Glutamatergic neuron (in vitro differentiated cells): ENCODE measurements around the gene HEPHL1. TPM values are rescaled to one million over a fixed set of nuclear protein-coding genes. Genes with fewer than 3 reads are reported as not detected.

Source experiments
- DNase-seq: peaks from one replicate; pipeline ENCODE4 v3.0.0; 2022
- H3K27ac Mint-ChIP-seq: one replicate; pipeline ENCODE4 v1.8.0; 2020; ENCODE audit warnings: mild to moderate bottlenecking, mixed read lengths, inconsistent platforms; ENCODE audit not compliant: unreplicated experiment
- H3K27me3 Mint-ChIP-seq: one replicate; pipeline ENCODE4 v1.8.0; 2020; ENCODE audit warnings: mild to moderate bottlenecking, moderate library complexity, mixed read lengths, inconsistent platforms; ENCODE audit not compliant: unreplicated experiment
- H3K36me3 Mint-ChIP-seq: one replicate; pipeline ENCODE4 v1.8.0; 2020; ENCODE audit warnings: mild to moderate bottlenecking, mixed read lengths, inconsistent platforms; ENCODE audit not compliant: unreplicated experiment
- H3K4me1 Mint-ChIP-seq: one replicate; pipeline ENCODE4 v1.8.0; 2020; ENCODE audit warnings: mild to moderate bottlenecking, low read depth, mixed read lengths, inconsistent platforms; ENCODE audit not compliant: unreplicated experiment
- H3K4me3 Mint-ChIP-seq: one replicate; pipeline ENCODE4 v1.8.0; 2020; ENCODE audit warnings: mild to moderate bottlenecking, mixed read lengths, inconsistent platforms; ENCODE audit not compliant: unreplicated experiment
- H3K9me3 Mint-ChIP-seq: one replicate; pipeline ENCODE4 v1.8.0; 2020; ENCODE audit warnings: mild to moderate bottlenecking, moderate library complexity, mixed read lengths, inconsistent platforms; ENCODE audit not compliant: unreplicated experiment
- total RNA-seq: library from RNA; stranded (reverse); fragmentation: NEBNext Ultra II Directional; extraction: Animal tissue kit (Norgen Biotek cat#: 25700); gene quantifications from one replicate; pipeline ENCODE4 v1.2.1, GENCODE V29; 2021; ENCODE audit not compliant: unreplicated experiment
- TF ChIP-seq, protein P1 (sequence below): fragments of 200-600 bp; sonication (generic); IDR thresholded peaks from one replicate; pipeline ENCODE4 v1.5.0; 2021; ENCODE audit not compliant: partially characterized antibody, unreplicated experiment

The HEPHL1 gene
- total RNA-seq, 1 donor from 2014 or later: not detected

DNA sequence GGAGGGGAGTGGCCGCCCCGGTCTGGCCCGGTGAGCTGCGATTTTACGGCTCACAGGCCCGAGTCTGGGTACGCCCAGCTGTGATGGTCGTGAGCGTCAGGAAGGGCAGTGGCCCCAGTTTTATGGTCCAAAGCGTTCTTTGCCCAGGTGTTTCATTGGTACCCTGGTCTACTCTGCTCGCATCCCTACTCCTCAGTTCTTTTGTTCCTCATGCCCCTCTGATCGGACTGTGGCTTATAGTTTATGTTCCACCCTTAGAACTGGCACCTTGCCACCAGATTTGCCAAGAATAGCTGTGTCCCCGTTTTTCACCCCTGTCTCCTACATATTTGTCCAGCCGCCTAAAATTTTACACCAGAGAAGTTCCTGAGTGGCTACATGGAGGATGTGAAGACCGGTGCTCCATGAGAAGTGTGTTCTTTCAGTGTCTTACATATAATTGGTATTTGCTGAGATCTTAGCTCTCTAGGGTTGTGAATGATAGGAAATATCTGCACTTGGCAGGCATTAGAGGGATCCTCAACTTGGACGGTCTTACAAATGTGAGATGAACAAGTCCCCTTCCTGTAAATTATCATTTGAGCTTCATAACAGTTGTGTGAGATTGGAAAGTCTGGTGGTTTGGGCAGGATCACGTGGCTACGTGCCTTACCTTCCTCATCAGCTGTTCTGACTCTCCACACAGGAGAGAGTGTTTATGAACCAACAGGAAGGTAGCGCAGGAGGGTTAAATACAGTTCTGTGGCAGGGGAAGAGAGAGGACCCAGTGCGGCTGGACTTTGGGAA lies 108.6 kb downstream of the HEPHL1 start:
- TF ChIP-seq, protein P1, sequence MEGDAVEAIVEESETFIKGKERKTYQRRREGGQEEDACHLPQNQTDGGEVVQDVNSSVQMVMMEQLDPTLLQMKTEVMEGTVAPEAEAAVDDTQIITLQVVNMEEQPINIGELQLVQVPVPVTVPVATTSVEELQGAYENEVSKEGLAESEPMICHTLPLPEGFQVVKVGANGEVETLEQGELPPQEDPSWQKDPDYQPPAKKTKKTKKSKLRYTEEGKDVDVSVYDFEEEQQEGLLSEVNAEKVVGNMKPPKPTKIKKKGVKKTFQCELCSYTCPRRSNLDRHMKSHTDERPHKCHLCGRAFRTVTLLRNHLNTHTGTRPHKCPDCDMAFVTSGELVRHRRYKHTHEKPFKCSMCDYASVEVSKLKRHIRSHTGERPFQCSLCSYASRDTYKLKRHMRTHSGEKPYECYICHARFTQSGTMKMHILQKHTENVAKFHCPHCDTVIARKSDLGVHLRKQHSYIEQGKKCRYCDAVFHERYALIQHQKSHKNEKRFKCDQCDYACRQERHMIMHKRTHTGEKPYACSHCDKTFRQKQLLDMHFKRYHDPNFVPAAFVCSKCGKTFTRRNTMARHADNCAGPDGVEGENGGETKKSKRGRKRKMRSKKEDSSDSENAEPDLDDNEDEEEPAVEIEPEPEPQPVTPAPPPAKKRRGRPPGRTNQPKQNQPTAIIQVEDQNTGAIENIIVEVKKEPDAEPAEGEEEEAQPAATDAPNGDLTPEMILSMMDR: no peak

DNA sequence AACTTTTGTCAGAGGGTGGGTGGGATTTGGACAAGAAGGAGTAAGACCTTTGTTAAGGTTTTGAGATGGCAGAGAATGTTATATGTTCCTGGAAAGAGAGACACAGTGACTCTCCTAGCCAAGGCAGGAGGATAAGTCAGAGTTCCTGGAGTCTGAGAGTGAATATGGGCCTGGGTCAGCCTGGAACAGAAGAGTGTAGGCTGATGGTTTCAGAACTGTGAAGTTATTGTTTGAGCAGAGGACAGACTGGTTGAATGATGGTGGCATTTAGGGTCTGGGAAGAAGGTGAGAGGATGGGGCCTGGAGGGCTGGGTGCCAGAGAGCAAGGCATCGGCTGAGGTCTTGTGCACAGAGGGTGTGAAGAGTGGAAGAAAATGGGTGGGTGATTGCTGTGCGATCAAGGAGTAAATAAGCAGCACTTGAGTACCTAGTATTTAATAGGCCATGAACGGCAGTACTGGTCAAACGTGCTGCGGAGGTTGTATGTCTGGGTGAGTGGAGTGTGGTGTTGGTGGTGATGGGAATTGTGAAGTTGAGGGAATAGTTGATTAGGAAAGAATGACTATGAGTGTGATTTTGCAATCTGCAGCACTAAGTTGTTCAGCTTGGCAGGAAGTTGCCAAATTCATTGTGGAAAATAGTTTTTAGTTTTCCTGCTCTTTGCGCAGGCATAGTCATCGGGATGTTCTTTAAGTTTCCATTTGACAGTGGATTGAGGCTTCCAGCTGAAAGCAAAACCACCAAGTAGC lies 109.3 kb downstream of the HEPHL1 start:
- Mint-ChIP-seq H3K9me3 (peaks cover 6% of the 10 kb centered on the region), H3K36me3 (no peaks in the 10 kb centered on the region), H3K27ac (no peak overlapping the region), H3K4me3 (no peak overlapping the region), H3K4me1 (peaks cover 27% of the 10 kb centered on the region), H3K27me3 (peaks cover 7% of the 10 kb centered on the region)
- TF ChIP-seq, protein P1: no peak
- no peak for DNase-seq

More for the DNA sequence above, 108.6 kb downstream of the HEPHL1 start:
- Mint-ChIP-seq H3K36me3 (no peaks in the 10 kb centered on the region), H3K4me1 (peaks cover 27% of the 10 kb centered on the region), H3K4me3 (no peak overlapping the region), H3K27me3 (peaks cover 7% of the 10 kb centered on the region), H3K9me3 (peaks cover 6% of the 10 kb centered on the region), H3K27ac (no peak overlapping the region)
- DNase-seq: no peak

DNA sequence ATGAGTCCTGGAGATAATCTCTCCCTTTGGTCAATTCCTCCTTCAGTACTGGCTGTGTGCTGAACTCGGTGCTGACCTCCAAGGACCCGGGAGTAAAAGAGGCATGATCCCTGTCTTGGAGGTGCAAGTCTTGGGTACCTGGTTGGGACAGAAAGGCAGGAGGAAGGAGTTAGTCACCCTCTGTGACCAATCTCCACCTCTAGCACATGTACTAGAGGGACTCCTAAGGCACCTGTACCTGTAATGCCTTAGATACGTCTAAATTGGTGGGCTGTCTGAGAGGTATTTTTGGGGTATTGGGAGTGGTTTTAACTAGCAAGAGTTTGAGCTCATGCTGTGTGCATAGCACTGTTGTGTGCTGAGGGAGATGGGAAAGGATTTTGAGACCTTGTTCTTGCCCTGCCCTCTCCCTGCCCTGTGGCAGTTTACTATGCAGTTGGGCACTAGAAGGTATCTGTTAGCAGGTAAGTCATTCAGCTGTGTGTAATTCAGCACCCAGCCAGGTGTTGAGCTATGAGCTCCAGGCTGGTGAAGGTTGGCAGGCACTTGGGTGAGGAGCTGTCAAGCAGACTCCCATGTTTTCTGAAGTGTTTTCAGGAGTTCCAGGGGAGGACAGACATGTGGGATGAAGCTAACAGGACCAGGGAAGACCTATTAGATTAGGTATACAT lies 110.0 kb downstream of the HEPHL1 start:
- Mint-ChIP-seq H3K36me3 (no peaks in the 10 kb centered on the region), H3K27me3 (peaks cover 7% of the 10 kb centered on the region), H3K27ac (no peak overlapping the region), H3K4me3 (no peak overlapping the region), H3K9me3 (peaks cover 6% of the 10 kb centered on the region), H3K4me1 (peaks cover 27% of the 10 kb centered on the region)
- TF ChIP-seq, protein P1: no peak
- DNase-seq: no peak

DNA sequence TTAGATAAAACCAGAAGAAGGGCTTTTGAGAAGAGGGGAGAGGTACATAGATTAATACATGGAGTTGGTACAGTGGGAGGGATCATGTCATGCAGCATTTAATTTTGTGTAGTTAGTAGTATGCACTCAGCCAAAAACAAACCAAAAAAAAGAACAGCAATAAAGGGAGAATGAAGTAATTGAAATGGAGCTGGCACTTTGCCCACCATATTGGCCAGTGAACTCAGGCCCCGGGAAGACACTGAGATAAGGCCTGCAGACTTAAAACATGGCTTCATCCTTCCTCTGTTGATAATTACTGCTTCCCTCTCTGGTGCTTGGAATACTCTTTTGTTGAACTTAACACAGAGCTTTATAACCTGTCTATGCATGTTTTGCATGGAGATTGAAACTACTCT lies 110.6 kb downstream of the HEPHL1 start:
- TF ChIP-seq, protein P1: no peak
- Mint-ChIP-seq H3K4me3 (no peak overlapping the region), H3K27ac (no peak overlapping the region), H3K27me3 (peaks cover 7% of the 10 kb centered on the region), H3K9me3 (peaks cover 6% of the 10 kb centered on the region), H3K4me1 (peaks cover 27% of the 10 kb centered on the region), H3K36me3 (no peaks in the 10 kb centered on the region)
- DNase-seq: no peak
